Measurements from ENCODE around the gene TRIM24. TPM values are rescaled to one million over a fixed set of nuclear protein-coding genes. Genes with fewer than 3 reads are reported as not detected.
A peak's percentile ranks its signal among the peaks of the same experiment; 100 is the strongest.
"Not testable (repeated sequence)": the region's sequence is repeated elsewhere in the genome, so short reads cannot be mapped to it uniquely, and the experiment has no call there.

Gene TRIM24
- total RNA-seq = 10 to 100 TPM; 17.0 to 55.6 (median 32.7) TPM
- polyA plus RNA-seq = 10 to 100 TPM; 18.0 to 34.4 TPM
- long read RNA-seq, donor 1, partial matches to known transcripts = 12 of 15 reads
- long read RNA-seq, donor 1, other reads (novel, unspliced or antisense) = 3 of 15 reads
- long read RNA-seq, donor 2, full-length matches to known transcripts = 6 of 6 reads
- long read RNA-seq, donor 2, partial matches to known transcripts = 0 of 6 reads
- long read RNA-seq, donor 2, other reads (novel, unspliced or antisense) = 0 of 6 reads
- long read RNA-seq, donor 3, full-length matches to known transcripts = 37 of 58 reads
- long read RNA-seq, donor 3, partial matches to known transcripts = 13 of 58 reads
- long read RNA-seq, donor 3, other reads (novel, unspliced or antisense) = 8 of 58 reads

DNA sequence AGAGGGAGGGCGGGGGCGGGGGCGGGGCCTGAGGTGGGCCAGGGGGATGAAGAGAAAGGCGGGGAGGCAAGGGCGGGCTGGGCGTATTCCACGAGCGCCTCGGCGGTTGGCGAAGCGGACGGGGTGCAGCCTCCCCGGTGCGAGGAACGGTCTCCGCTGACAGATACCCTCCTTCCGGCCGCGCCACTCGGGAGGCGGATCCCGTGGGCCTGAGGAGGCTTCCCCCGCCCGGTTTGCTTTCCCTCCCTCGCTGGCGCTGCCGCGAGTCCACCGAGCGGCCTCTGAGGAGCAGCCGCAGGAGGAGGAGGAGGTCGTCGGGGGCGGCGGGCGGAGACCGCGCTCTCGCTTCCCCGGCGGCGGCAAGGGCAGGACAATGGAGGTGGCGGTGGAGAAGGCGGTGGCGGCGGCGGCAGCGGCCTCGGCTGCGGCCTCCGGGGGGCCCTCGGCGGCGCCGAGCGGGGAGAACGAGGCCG, at the start of gene TRIM24:
TRIM24 (plus strand) TSS at position 84 of the 473 bp plus-strand sequence; CDS start at position 374, 290 bp downstream.
- TF ChIP-seq, protein P1, sequence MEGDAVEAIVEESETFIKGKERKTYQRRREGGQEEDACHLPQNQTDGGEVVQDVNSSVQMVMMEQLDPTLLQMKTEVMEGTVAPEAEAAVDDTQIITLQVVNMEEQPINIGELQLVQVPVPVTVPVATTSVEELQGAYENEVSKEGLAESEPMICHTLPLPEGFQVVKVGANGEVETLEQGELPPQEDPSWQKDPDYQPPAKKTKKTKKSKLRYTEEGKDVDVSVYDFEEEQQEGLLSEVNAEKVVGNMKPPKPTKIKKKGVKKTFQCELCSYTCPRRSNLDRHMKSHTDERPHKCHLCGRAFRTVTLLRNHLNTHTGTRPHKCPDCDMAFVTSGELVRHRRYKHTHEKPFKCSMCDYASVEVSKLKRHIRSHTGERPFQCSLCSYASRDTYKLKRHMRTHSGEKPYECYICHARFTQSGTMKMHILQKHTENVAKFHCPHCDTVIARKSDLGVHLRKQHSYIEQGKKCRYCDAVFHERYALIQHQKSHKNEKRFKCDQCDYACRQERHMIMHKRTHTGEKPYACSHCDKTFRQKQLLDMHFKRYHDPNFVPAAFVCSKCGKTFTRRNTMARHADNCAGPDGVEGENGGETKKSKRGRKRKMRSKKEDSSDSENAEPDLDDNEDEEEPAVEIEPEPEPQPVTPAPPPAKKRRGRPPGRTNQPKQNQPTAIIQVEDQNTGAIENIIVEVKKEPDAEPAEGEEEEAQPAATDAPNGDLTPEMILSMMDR (IDR thresholded peaks at IDR 0.05) = no peak
- TF ChIP-seq POLR2A (IDR thresholded peaks at IDR 0.05) = peak; percentile 81
- Histone ChIP-seq H3K27ac (peak within 1 kb of the TSS; percentile 95 to 99), H3K4me3 (peak within 1 kb of the TSS; percentile 58), H3K27me3 (no peaks in the 10 kb centered on the region), H3K36me3 (no peaks in the 10 kb centered on the region), H3K9me3 (no peaks in the 10 kb centered on the region), H3K4me1 (ENCODE audit: insufficient read depth) (peaks cover 4% of the 10 kb centered on the region)
- intact Hi-C loops (cut with DNase I) = loop anchor here in 1 of 4 donors (10.0 kb wide), 1 partner anchor 275 kb away; no protein-coding TSS in a partner anchor
- DNase-seq = peak in 1 of 5 donors; percentile 96
- 0% methylated on average over 32 to 59 of the region's 59 CpGs for WGBS, 3 donors

DNA sequence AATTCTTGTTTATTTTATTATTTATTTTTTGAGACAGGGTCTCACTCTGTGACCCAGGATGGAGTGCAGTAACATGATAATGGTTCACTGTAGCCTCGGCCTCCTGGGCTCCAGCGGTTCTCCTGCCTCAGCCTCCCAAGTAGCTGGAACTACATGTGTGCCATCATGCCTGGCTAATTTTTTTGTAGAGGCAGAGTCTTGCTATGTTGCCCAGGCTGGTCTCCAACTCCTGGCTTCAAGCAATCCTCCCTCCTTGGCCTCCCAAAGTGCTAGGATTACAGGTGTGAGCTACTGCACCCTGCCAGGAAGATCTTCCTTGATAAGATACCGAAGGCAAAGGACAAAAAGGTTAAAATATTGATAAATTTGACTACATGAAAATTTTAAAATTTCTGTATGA, 48.0 kb upstream of the TRIM24 start:
- H3K9me3 ChIP-seq; intact Hi-C loops (cut with DNase I); H3K4me1 ChIP-seq (ENCODE audit: insufficient read depth); H3K4me3 ChIP-seq; H3K36me3 ChIP-seq; H3K27ac ChIP-seq; DNase-seq; H3K27me3 ChIP-seq: not testable (repeated sequence)
- WGBS, 3 donors = 93 to 98% (median 96%) methylated on average over 3 of the region's 3 CpGs

DNA sequence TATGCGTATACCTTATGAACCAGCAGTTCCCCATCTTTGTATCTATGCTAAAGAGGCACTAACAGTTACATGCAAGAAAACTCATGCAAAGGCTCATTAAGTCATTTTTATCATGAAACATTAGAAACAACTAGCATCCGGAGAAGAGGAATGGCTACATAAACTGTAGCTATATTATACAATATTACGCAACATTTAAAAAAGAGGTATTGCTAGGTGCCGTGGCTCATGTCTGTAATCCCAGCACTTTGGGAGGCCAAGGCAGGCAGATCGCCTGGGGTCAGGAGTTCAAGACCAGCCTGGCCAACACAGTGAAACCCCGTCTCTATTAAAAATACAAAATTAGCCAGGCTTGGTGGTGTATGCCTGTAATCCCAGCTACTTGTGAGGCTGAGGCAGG, 47.1 kb upstream of the TRIM24 start:
- H3K4me1 ChIP-seq (ENCODE audit: insufficient read depth); H3K9me3 ChIP-seq; intact Hi-C loops (cut with DNase I); DNase-seq; H3K4me3 ChIP-seq; H3K27ac ChIP-seq; H3K36me3 ChIP-seq; H3K27me3 ChIP-seq: not testable (repeated sequence)
- WGBS, 3 donors = 92 to 95% (median 93%) methylated on average over 6 of the region's 6 CpGs

DNA sequence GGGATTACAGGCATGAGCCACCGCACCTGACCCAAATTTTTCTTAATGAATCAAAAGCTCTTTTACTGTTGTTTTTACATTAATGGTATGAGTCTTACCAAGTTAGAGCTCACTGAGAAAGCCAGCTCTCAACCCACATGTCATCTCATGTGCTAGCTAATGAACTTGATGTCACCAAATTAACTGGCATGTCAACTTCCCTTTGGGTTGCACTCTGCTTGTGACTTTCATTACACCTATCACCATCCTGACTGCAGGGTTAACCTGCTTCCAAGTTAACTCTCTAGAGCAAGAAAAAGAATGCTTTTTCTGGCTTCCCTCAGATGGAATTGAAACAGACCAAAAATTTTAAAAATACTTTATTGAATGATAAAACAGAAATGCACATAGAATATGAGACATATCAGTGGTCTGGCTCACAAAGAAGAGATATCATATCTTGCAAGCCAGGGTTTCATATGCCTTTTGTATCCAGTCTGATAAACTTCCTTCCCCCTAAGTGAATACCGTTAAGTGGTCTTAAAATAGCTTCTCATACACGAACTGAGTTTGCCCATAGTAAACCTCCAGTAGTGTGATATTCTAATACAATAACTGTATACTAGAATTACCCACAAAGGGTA, 42.9 kb upstream of the TRIM24 start:
- intact Hi-C loops (cut with DNase I) = no loop called here
- 39 to 44% (median 44%) methylated on average over 3 of the region's 3 CpGs for WGBS, 3 donors
- no peak for DNase-seq
- TF ChIP-seq POLR2A (IDR thresholded peaks at IDR 0.05) = no peak
- no peak for TF ChIP-seq EP300 (IDR thresholded peaks at IDR 0.05)
- TF ChIP-seq, protein P1 (IDR thresholded peaks at IDR 0.05) = no peak
- no peak overlapping the region for H3K4me3 ChIP-seq
- no peaks in the 10 kb centered on the region for H3K36me3 ChIP-seq
- no peaks in the 10 kb centered on the region for H3K27me3 ChIP-seq
- no peaks in the 10 kb centered on the region for H3K9me3 ChIP-seq
- no peaks in the 10 kb centered on the region for H3K4me1 ChIP-seq (ENCODE audit: insufficient read depth)
- no peak overlapping the region for H3K27ac ChIP-seq

DNA sequence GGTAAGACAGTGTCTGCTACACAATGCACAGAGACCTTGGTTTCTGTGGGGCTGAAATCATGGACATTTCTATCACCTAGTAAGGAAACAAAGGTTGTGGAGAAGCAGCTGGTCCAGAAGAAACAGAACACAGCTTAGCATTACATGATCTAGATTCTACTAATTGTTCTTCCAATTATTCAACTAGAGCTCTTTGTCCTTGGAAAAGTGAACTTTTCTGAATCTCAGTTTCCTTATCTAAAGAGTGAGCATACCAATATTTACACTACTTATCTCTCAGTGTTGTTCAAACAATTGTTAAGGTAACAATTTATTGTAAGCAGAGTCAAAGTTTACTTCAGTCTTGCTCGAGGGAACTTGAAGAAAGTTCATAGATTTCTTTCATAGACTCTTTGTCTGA, 42.3 kb upstream of the TRIM24 start:
- TF ChIP-seq, protein P1 (IDR thresholded peaks at IDR 0.05) = no peak
- no peak for TF ChIP-seq EP300 (IDR thresholded peaks at IDR 0.05)
- no peak for TF ChIP-seq POLR2A (IDR thresholded peaks at IDR 0.05)
- H3K36me3 ChIP-seq = no peaks in the 10 kb centered on the region
- H3K4me1 ChIP-seq (ENCODE audit: insufficient read depth) = no peaks in the 10 kb centered on the region
- no peaks in the 10 kb centered on the region for H3K27me3 ChIP-seq
- WGBS, 3 donors = 6 to 29% (median 18%) methylated on average over 1 of the region's 1 CpG
- intact Hi-C loops (cut with DNase I) = no loop called here
- H3K27ac ChIP-seq = no peak overlapping the region
- H3K9me3 ChIP-seq = no peaks in the 10 kb centered on the region
- no peak for DNase-seq
- H3K4me3 ChIP-seq = no peak overlapping the region

DNA sequence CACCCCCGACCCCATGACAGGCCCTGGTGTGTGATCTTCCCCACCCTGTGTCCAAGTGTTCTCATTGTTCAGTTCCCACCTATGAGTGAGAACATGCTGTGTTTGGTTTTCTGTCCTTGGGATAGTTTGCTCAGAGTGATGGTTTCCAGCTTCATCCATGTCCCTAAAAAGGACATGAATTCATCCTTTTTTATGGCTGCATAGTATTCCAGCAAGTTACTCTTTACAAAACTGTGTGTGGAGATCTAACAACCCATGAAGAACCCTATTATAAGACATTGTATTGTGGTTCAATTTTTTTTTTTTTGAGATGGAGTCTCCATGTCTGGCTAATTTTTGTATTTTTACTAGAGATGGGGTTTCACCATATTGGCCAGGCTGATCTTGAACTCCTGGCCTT, 41.7 kb upstream of the TRIM24 start:
- H3K27ac ChIP-seq; intact Hi-C loops (cut with DNase I); H3K27me3 ChIP-seq; DNase-seq; H3K4me1 ChIP-seq (ENCODE audit: insufficient read depth); H3K36me3 ChIP-seq; H3K4me3 ChIP-seq; H3K9me3 ChIP-seq: not testable (repeated sequence)
- 60 to 88% (median 73%) methylated on average over 1 of the region's 1 CpG for WGBS, 3 donors

All from ovary (tissue), 10 donors.